Loucy (cell line): ENCODE results near the gene PATE1.

Experiments used
- H2AFZ ChIP-seq: fragments of 200-600 bp; sonication (generic); 2 replicates; pipeline ENCODE4 v1.6.0; 2016; ENCODE audit warnings: antibody characterized with exemption, mild to moderate bottlenecking, low read length, moderate library complexity
- H3F3A ChIP-seq: fragments of 200-600 bp; 2 replicates; pipeline ENCODE4 v1.6.0; 2016; ENCODE audit warnings: antibody characterized with exemption, low read depth, mild to moderate bottlenecking
- H3K27me3 ChIP-seq: fragments of 200-600 bp; sonication (generic); 2 replicates; pipeline ENCODE4 v1.6.1; 2014; ENCODE audit warnings: low read length, mild to moderate bottlenecking; ENCODE audit not compliant: insufficient read depth, poor library complexity, severe bottlenecking
- H3K36me3 ChIP-seq: fragments of 200-600 bp; sonication (generic); 2 replicates; pipeline ENCODE4 v1.6.1; 2016; ENCODE audit warnings: low read length; ENCODE audit not compliant: insufficient read depth
- H3K4me1 ChIP-seq: fragments of 200-600 bp; sonication (generic); 2 replicates; pipeline ENCODE4 v1.5.1; 2014; ENCODE audit warnings: low read length, mild to moderate bottlenecking; ENCODE audit not compliant: insufficient read depth, poor library complexity, severe bottlenecking
- H3K4me2 ChIP-seq: fragments of 200-600 bp; sonication (generic); 2 replicates; pipeline ENCODE4 v1.6.0; 2014; ENCODE audit warnings: antibody characterized with exemption, low read length, low read depth, mild to moderate bottlenecking; ENCODE audit not compliant: poor library complexity, severe bottlenecking
- H3K4me3 ChIP-seq: fragments of 200-600 bp; sonication (generic); 2 replicates; pipeline ENCODE4 v1.5.1; 2014; ENCODE audit warnings: low read length, mild to moderate bottlenecking, mixed read lengths; ENCODE audit not compliant: poor library complexity, severe bottlenecking
- H3K79me2 ChIP-seq: fragments of 200-600 bp; sonication (generic); 2 replicates; pipeline ENCODE4 v1.6.1; 2014; ENCODE audit warnings: low read length; ENCODE audit not compliant: insufficient read depth
- H3K9ac ChIP-seq: fragments of 200-600 bp; sonication (generic); 2 replicates; pipeline ENCODE4 v1.6.0; 2014; ENCODE audit warnings: mild to moderate bottlenecking, low read depth, low read length, moderate library complexity; ENCODE audit not compliant: poor library complexity, severe bottlenecking
- H3K9me2 ChIP-seq: fragments of 200-600 bp; sonication (generic); replicated peaks from 2 replicates; pipeline ENCODE4 v1.6.1; 2016; ENCODE audit warnings: low read depth, low read length, mixed read lengths
- H3K9me3 ChIP-seq: fragments of 200-600 bp; sonication (generic); 2 replicates; pipeline ENCODE4 v1.6.1; 2014; ENCODE audit warnings: mild to moderate bottlenecking, antibody characterized with exemption, low read length, low read depth; ENCODE audit not compliant: insufficient read depth
- H4K20me1 ChIP-seq: fragments of 200-600 bp; sonication (generic); 2 replicates; pipeline ENCODE4 v1.6.0; 2014; ENCODE audit warnings: antibody characterized with exemption, low read length, mild to moderate bottlenecking; ENCODE audit not compliant: insufficient read depth, poor library complexity, severe bottlenecking
- EZH2phosphoT487 ChIP-seq: fragments of 200-600 bp; IDR thresholded peaks from 2 replicates; pipeline ENCODE4 v1.6.1; 2018; ENCODE audit warnings: antibody characterized with exemption, mild to moderate bottlenecking, moderate library complexity, borderline replicate concordance
- TF ChIP-seq, protein P1 (sequence below): fragments of 200-600 bp; sonication (generic); conservative IDR thresholded peaks from 2 replicates; pipeline ENCODE4 v1.5.1; 2014; ENCODE audit warnings: mild to moderate bottlenecking, antibody characterized with exemption, low read length

PATE1 gene

GRCh38 chr11:125790825-125791224 is 44.7 kb downstream of the PATE1 start:
- TF ChIP-seq EZH2phosphoT487, result no peak
- TF ChIP-seq, protein P1, sequence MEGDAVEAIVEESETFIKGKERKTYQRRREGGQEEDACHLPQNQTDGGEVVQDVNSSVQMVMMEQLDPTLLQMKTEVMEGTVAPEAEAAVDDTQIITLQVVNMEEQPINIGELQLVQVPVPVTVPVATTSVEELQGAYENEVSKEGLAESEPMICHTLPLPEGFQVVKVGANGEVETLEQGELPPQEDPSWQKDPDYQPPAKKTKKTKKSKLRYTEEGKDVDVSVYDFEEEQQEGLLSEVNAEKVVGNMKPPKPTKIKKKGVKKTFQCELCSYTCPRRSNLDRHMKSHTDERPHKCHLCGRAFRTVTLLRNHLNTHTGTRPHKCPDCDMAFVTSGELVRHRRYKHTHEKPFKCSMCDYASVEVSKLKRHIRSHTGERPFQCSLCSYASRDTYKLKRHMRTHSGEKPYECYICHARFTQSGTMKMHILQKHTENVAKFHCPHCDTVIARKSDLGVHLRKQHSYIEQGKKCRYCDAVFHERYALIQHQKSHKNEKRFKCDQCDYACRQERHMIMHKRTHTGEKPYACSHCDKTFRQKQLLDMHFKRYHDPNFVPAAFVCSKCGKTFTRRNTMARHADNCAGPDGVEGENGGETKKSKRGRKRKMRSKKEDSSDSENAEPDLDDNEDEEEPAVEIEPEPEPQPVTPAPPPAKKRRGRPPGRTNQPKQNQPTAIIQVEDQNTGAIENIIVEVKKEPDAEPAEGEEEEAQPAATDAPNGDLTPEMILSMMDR, result no peak
- H3F3A ChIP-seq, result no peaks in the 10 kb centered on the region
- H3K79me2 ChIP-seq, result no peaks in the 10 kb centered on the region
- no peaks in the 10 kb centered on the region for H3K36me3 ChIP-seq
- no peaks in the 10 kb centered on the region for H3K27me3 ChIP-seq
- no peak overlapping the region for H3K4me3 ChIP-seq
- no peak overlapping the region for H2AFZ ChIP-seq
- no peak overlapping the region for H3K4me2 ChIP-seq
- no peaks in the 10 kb centered on the region for H3K9me3 ChIP-seq
- H3K9me2 ChIP-seq, result no peaks in the 10 kb centered on the region
- H4K20me1 ChIP-seq, result no peaks in the 10 kb centered on the region
- no peak overlapping the region for H3K9ac ChIP-seq
- no peaks in the 10 kb centered on the region for H3K4me1 ChIP-seq

DNA sequence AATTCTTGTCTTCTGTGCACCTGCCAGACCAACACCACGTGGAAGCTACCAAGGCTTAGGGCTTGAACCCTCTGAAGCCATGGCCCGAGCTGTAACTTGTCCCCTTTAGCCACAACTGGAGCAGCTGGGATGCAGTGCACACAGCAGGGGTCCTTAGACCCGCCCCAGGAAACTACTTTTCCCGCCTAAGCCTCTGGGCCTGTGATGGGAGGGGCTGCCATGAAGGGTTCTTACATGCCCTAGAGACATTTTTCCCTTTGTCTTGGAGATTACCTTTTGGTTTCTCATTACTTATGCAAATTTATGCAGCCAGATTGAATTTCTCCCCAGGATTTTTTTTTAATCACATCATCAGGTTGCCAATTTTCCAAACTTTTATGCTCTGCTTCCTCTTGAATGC is 51.6 kb downstream of the PATE1 start:
- Histone ChIP-seq H3K9me3 (peaks cover 4% of the 10 kb centered on the region), H3K36me3 (no peaks in the 10 kb centered on the region), H3K79me2 (no peaks in the 10 kb centered on the region), H3F3A (no peaks in the 10 kb centered on the region), H3K4me2 (no peak overlapping the region), H3K9me2 (no peaks in the 10 kb centered on the region), H3K4me1 (no peaks in the 10 kb centered on the region), H3K9ac (no peak overlapping the region), H4K20me1 (no peaks in the 10 kb centered on the region), H2AFZ (no peak overlapping the region), H3K27me3 (no peaks in the 10 kb centered on the region), H3K4me3 (no peak overlapping the region)
- TF ChIP-seq, protein P1, result no peak
- no peak for TF ChIP-seq EZH2phosphoT487
